Peyer's patch (tissue), 4 donors: ENCODE data around the gene CD274.

Source experiments
- POLR2A ChIP-seq, 2 donors: fragments of 450-650 bp; IDR thresholded peaks; one replicate each; pipeline ENCODE4 v1.5.1; 2017; ENCODE audit warnings: antibody characterized with exemption in 2 of 2, mild to moderate bottlenecking in 2 of 2, moderate library complexity in 2 of 2
- TF ChIP-seq, protein P1 (sequence below), 6 experiments: fragments of 450-650 bp in 4 of 6; fragments of 200-600 bp in 2 of 6; sonication (generic) in 1 of 6; IDR thresholded peaks; one replicate each; pipeline ENCODE4 v1.5.1; 2017 to 2019; ENCODE audit warnings: antibody characterized with exemption in 6 of 6, mild to moderate bottlenecking in 3 of 6, moderate library complexity in 1 of 6

DNA sequence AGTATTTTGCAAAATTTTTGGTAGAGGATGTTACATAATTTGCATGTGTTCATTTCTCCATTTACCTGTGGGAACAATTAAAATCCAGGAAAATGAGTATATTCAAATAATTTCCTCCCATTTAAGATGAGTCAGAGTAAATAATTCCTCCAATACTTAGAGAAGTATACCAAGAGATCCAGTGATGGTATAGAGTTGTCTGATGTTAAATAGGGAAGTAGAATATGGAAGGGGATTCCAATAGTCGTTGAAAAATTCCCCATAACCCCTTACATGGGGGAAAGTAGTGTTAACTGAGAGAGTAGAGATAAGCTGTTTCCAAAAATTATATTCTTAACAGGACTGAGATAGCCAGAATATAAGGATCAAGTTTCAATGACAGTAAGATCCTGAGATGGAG is 15.7 kb downstream of the CD274 start:
- TF ChIP-seq, protein P1, sequence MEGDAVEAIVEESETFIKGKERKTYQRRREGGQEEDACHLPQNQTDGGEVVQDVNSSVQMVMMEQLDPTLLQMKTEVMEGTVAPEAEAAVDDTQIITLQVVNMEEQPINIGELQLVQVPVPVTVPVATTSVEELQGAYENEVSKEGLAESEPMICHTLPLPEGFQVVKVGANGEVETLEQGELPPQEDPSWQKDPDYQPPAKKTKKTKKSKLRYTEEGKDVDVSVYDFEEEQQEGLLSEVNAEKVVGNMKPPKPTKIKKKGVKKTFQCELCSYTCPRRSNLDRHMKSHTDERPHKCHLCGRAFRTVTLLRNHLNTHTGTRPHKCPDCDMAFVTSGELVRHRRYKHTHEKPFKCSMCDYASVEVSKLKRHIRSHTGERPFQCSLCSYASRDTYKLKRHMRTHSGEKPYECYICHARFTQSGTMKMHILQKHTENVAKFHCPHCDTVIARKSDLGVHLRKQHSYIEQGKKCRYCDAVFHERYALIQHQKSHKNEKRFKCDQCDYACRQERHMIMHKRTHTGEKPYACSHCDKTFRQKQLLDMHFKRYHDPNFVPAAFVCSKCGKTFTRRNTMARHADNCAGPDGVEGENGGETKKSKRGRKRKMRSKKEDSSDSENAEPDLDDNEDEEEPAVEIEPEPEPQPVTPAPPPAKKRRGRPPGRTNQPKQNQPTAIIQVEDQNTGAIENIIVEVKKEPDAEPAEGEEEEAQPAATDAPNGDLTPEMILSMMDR (IDR thresholded peaks at IDR 0.05), result no peak
- no peak for TF ChIP-seq POLR2A (IDR thresholded peaks at IDR 0.05)
